NT2/D1 (cell line): ENCODE data around the gene HSD17B2.

ENCODE experiments used
- SUZ12 ChIP-seq: IDR thresholded peaks from 2 replicates; pipeline ENCODE4 v1.6.1; 2011; ENCODE audit not compliant: insufficient read length, insufficient read depth; ENCODE audit errors: extremely low read depth
- YY1 ChIP-seq: IDR thresholded peaks from 2 replicates; pipeline ENCODE4 v1.6.1; 2011; ENCODE audit not compliant: insufficient read length, insufficient read depth

GRCh38 chr16:82111944-82112343 is 76.9 kb downstream of the HSD17B2 start:
- TF ChIP-seq SUZ12: no peak
- TF ChIP-seq YY1: no peak
